GM19455 (cell line): ENCODE results near the gene RUNX2.

Source experiments
- ATAC-seq: cut with Tn5 transposase; IDR thresholded peaks from one replicate; pipeline ENCODE4 v1.9.1; 2021; ENCODE audit not compliant: unreplicated experiment

The RUNX2 gene

GRCh38 chr6:45350186-45350710 lies 22.1 kb downstream of the RUNX2 start:
- no peak for ATAC-seq

GRCh38 chr6:45351076-45351475 lies 22.9 kb downstream of the RUNX2 start:
- no peak for ATAC-seq

DNA sequence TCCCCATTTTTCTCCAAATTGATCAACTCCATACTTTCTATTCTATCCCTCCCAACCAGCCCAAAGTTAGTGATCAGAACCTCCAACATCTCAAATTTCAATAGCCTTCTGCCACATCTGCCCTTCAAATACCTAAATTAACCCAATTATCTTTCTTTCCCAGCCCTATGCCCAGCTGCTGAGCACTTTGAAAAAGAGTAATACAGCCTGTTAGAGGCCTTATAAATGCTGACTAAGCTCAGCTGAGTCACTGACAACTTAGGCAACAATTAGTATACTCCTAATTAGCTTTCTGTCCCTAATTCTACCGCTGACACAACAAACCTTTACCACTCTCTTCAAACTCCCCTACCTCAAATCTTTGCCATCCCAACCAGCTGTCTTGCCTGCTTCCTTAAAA lies 23.5 kb downstream of the RUNX2 start:
- no peak for ATAC-seq

GRCh38 chr6:45353654-45354053 lies 25.5 kb downstream of the RUNX2 start:
- ATAC-seq, result no peak

- no peak for ATAC-seq
Measured at GRCh38 chr6:45364466-45364865, 36.3 kb downstream of the RUNX2 start.

DNA sequence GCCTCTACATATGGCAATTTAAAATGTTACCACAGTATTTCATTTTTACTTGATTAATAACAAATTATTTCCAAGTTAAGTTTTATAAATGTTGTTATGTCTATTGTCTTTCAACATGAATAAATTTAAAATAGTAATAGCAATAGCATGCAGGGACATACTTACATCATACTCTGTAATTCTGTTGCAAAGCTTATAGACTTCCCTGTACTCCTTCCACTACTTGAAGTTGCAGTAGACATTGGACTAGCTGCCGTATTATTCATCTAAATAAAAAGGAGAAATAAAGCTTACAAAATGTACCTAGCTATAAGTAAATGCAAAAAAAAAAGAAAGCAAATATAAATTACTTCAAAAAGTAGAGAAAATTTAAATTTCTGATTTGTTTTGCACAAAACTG lies 36.9 kb downstream of the RUNX2 start:
- no peak for ATAC-seq

- ATAC-seq, result no peak
Measured at GRCh38 chr6:45366534-45366933, 38.4 kb downstream of the RUNX2 start.

DNA sequence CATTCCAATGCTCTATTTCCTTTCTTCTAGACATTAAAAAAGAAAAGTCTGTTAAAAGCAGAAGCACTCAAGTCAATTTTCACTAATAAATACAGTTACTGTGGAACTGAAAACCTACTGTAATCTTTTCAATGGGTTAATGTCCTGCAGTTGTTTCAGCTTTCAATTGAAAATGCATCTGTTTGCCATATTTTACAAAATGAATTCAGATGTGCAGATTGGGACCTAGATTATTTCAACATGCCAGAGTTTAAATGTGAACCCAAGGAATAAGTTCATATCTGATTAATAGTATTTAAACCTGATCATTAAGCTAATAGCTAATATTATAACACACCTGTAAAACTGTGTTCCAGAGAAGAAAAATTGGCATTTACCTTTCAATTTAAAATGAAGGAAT lies 39.9 kb downstream of the RUNX2 start:
- ATAC-seq, result no peak

DNA sequence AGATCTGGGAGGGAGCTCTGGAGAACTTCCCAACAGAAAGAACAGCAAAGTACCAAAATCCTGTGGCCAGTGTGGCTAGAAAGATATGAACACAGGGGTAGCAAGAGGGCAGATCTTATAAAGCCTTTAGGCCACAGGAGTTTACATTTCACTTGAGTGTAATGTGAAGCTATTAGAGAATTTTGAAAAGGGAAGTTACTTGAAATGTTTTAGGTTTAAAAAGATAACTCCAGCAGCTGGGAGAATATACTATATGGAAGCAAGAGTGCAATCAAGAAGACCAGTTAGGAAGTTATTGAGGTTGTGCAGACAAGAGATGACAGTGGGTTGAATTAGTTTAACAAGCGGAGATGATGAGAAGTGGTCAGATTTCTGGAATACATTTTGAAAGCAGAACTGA lies 41.7 kb downstream of the RUNX2 start:
- ATAC-seq, result no peak

GRCh38 chr6:45371924-45372573 lies 43.9 kb downstream of the RUNX2 start:
- no peak for ATAC-seq

DNA sequence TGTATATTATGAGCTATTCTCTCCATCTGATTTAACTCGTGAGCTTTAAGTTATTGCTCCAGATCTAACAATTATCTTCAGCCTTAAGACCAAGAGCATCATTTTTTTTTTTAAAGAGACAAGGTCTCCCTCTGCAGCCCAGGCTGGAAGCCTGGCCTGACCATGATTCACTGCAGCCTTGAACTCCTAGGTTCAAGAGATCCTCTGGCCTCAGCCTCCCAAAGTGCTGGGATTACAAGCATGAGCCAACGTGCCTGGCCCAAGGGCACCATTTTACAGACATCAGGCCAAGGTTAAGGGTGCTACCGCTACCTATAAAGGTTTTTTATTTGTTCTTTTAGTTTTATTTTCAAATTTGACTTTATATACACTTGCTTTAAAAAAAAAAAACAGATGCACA lies 47.3 kb downstream of the RUNX2 start:
- ATAC-seq, result no peak

DNA sequence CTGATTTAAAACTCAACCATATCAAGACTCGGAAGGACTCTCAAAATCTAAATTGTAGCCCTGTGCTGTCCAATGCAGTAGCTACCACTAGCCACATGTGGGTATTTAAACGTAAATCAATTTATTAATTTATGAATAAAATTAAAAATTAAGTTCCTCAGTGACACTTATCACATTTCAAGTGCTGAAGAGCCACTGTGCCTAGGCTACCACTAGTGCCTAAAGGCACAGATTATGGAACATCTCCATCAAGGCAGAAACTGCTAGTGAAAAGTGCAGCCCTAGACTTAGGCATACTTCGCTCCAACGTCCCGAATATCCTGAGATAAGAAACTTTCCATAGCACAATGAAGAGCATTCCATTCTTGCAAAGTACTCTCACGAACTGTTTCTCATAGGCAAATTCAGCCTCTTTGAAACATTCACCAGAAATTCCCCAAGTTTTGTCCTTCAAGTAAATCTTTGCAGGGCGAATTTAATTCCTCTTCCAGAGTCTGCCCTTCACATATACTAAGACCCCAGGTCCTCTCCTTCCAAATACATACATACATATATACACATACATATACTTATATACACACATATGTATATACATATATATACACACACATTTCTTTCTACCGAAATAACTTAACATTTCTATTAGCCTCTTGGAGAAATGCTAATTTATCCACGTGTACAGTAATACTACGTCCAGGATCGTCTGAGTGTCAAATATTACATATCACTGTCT lies 48.3 kb downstream of the RUNX2 start:
- no peak for ATAC-seq

DNA sequence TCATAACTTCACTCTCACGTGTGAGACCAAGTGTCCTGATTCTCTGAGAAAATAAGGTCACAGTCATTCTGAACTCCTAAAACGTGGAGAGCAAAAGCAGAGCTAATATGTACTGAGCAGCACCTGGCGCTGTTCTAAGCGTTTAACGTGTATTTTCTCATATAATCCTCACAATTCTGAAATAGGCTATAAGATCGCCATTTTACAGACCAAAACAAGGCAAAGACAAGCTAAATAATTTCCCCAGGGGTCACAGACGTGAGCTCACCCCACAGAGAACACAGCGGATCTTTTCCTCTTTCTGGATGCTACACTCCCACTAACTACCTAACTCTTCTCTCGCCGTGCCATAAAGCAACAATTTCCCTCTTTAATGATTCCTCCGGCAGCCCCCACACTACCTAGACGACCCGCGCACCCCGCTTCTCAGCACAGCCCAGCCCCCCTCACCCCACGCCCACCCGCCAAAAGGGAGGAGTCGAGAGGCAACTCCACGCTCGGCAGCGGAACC lies 49.0 kb downstream of the RUNX2 start:
- peak; percentile 14 for ATAC-seq

DNA sequence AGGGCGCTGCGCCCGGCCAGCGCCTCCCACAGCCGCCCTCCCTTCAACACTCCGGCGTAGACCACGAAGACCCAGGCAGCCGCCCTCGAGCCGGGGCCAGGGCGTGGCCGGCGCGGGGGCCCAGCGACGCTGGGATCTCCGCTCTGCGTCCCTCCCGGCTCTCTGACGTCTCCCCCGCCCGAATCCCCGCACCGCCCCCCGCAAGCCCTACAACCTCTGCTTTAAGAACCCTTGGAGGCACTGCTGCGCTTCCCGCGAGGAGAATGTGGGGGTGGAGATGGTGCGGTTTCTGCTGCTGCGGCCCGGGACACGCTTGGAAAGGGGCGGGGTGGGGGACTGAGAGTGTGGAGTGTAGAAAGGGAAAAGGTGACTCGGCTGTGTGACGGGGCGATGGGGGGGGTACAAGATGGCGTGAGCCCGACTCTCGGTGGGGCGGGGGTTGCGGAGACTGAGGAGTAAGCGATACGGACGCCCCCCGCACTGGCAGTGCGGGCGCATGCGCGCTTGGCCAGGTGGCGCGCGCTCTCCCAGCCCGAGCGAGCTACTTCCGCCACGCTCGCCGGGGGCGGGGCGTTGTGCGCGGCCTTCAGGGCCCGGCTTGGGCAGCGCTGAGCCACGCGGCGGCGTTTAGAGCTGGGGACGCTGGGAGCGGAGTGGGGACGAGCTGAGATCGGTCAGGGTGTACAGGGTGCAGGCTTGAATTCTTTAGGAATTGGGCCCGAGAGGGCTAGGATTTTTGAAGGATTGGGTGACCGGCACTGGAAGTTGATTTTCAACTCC lies 49.6 kb downstream of the RUNX2 start, which contains the start of gene SUPT3H:
SUPT3H (minus strand) TSS at position 381 of the 780 bp plus-strand sequence.
- ATAC-seq, result peak; percentile 92

- no peak for ATAC-seq
Measured at GRCh38 chr6:45378334-45378926, 50.3 kb downstream of the RUNX2 start.

GRCh38 chr6:45382391-45382790 lies 54.3 kb downstream of the RUNX2 start:
- no peak for ATAC-seq

DNA sequence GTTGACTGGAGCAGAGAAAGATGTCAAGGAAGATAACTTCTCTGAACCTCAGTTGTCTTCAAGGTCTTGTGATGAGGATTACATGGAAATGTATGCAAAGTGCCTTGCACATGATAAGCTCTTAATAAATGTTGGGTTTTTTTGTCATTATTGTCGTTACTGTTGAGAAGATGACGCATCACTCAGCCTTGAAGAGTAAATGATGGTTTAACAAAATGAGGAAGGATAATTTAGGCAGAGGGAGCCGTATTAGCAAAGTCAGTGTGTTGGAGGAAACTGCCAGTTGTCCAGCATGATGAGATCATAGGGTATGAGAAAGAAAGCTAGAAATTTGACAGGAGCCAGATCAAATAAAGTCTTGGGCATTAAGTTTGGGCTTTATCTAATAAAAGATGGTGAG lies 58.4 kb downstream of the RUNX2 start:
- no peak for ATAC-seq

DNA sequence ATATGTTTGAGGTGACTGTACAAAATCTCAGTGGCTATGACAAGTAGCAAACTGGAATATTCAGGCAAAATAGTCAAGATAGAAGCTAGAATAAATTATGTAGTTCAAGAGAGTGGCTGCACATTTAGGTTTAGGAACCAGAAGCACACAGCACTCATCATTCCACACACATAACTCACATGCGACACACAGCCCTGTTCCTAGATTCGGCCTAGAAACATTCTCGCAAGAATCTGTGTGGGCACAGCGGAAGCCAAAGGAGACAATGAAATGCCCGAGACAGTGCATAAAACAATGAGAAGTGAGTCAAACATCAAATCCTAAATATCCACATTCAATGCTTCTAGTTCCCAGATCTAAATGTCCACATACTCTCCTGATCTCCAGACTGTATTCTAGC lies 59.1 kb downstream of the RUNX2 start:
- ATAC-seq, result no peak

GRCh38 chr6:45388328-45388727 lies 60.2 kb downstream of the RUNX2 start:
- no peak for ATAC-seq

DNA sequence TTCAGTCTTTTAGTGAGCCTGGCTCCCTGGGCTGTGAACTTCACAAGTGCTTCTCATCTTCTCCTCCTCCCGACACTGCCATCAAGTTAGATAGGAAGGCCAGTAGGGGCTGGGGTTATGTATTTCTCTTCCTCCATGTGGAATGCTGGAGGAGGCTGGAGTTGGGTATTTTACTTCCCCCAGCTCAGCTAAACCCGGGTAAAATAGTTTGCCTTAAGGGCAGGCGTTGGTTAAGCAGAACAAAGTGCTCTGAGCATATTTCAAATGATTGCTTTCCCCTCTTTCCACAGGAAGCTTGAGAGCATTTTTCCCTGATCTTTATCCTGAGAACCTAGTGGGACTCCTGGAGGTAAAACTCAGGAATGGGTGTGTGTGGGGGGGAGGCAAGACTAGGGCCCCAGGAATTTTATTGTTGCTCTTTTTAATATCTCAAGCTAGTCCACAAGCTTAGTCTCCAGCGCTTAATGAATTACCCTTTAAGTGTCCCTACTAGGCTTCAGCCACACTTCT lies 66.5 kb downstream of the RUNX2 start:
- no peak for ATAC-seq
